Fibroblast of skin of abdomen (primary cell): ENCODE results near the gene CLCN7.
"Not testable (repeated sequence)": the region's sequence is repeated elsewhere in the genome, so short reads cannot be mapped to it uniquely, and the experiment has no call there.

Source experiments
- DNase-seq: peaks from one replicate; pipeline ENCODE4 v3.0.0-alpha.2; 2013

CLCN7 gene

DNA sequence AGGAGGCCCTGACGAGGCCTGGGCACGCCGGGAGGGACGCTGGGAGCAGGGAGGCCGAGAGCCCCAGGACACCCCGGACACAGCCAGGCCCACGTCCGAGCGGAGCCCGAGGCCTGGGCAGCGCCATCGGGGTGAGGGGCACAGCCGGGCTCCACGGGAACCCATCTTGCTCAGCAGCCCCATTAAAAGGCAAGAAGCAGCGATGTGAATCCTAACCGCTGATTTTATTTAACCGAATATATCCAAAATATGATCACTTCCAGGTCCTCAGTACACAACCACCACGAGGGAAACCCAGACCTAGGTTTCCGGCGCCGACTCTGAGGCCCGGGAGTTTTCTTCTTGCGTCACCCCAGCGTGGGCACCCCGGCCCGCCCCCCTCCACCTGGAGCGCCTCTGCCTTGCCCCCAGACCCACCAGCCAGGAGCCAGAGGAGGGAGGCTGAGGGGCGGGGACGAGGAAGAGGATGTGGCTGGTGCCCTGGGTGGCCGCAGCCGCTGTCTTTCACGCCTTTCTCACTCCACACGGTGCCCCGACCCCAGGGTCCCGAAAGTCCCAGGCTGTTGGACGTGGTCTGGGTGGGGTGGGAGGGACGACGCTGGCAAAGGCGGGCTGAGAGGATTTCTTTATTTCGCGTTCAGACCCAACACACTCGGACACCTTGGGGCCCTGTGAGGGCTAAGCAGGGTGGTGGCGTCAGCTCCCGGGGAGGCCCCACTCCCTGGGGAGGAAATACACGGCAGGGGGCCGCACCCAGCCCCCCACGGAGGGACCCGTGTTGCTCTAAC, 29.9 kb downstream of the CLCN7 start:
- no peak for DNase-seq

DNA sequence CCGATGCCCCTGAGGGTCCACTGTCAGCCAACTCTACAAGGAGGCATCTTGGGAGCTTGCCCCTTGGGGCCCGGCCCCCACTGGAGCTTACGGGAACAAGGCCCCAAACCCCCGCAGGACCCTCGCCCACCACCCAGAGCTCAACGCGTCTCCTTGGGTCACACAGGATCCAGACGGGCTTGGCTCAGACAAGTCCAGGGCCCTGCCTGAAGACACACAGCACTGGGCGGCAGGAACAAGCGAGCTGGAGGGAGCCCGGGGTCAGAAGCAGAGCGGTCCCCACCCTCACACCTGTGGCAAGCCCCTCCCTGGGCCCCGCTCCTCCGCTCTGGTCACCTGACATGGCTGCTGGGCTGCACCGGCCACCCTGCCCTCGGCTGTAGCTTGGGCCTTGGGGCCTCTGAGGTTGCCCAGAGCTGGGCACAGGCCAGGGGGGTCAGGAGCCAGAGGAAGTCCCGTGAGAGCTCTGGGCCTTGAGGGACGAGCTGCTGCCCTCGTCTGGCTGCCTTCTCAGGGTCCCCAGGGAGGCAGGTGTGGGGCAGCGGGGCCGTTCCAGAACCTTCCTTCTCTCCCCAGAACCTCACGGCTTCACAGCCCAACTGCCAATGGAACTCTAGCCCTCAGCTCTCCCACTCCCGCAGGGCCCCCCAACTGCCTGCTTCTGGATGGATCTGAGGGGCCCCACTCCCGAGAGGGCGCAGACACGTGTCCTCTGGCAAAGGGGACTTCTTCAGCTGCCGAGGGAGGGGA, 30.7 kb downstream of the CLCN7 start, which contains the start of gene CCDC154:
TSS of gene CCDC154 (minus strand) at position 577 of the 750 bp plus-strand sequence. CDS start at position 343, 234 bp downstream.
- DNase-seq, result no peak

DNA sequence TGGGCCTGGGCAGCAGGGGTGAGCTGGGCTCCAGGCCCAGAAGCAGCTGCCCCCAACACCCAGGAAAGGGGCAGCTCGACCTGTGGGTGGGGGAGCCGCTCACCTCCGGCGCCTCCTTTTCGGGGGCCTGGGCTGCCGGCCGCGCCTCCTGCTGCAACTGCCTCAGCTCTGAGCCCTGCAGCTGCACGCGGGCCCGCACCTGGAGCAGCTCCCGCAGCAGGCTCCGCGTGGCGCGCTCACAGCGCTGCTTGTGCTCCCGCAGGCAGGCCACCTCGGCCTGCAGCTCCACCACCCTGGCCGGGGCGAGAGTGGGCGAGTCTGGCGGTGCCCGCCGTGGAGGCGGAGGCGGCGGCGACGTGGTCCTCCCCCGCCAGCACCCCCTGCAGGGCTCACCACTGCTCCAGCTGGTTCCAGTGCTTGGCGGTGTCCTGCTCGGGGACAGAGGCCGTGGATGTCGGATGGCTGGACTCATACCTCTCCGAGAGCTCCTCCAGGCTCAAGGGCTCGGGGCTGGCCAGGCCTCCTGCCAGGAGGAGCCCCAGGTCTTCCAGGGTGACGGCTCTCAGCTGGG, 31.3 kb downstream of the CLCN7 start:
- DNase-seq, result no peak

DNA sequence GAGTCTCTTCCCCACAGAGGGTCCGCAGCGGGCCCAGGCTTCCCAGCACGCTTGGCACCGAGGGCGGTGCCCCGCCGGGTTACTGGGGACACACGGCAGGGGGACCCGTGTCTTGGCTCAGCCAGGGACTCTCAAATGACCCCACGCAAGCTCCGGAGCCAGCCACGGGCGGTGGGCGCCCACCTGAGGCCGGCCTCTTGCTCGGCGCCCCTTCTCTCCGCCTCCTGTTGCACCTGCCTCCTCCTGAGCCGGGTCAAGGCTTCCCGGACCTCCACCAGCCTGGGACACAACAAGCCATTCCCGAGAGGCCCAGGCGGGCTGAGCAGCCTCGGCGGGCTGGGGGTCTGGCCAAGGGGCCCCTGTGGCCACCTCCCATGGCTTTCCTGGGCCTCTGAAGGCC, 32.1 kb downstream of the CLCN7 start:
- no peak for DNase-seq

DNA sequence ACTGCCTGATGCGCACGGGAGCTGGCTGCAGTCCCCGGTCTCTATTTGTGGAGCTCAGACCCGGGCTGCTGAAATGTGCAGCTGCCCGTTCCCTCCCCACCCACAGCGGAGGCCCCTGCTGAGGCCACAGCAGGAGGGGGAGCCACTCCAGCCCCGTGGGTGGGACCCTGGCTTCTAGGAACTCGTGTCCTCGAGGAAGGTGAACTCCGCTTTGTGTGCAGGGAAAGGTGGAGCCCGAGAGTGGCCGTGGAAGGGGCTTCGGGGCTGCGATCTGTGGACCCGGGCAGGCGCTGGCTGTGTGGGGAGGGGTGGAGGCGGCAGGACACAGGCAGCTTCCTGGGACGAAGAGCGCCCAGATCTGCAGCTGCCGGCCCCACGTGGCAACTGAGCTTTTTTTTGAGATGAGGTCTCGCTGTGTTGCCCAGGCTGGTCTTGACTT, 33.4 kb downstream of the CLCN7 start:
- DNase-seq, result no peak

DNA sequence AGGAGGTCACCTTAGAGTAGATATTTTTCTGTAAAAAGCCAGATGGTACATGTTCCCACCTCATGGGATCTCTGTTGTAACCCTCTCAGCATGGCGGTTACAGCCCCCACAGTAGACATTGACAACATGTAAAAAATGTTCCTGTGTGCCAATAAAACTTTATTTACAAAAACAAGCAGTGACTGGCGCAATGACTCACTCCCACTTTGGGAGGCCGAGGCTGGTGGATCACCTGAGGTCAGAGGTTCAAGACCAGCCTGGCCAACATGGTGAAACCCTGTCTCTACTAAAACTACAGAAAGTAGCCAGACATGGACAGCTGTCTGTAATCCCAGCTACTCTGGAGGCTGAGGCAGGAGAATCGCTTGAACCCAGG, 35.1 kb downstream of the CLCN7 start:
- DNase-seq, result not testable (repeated sequence)

DNA sequence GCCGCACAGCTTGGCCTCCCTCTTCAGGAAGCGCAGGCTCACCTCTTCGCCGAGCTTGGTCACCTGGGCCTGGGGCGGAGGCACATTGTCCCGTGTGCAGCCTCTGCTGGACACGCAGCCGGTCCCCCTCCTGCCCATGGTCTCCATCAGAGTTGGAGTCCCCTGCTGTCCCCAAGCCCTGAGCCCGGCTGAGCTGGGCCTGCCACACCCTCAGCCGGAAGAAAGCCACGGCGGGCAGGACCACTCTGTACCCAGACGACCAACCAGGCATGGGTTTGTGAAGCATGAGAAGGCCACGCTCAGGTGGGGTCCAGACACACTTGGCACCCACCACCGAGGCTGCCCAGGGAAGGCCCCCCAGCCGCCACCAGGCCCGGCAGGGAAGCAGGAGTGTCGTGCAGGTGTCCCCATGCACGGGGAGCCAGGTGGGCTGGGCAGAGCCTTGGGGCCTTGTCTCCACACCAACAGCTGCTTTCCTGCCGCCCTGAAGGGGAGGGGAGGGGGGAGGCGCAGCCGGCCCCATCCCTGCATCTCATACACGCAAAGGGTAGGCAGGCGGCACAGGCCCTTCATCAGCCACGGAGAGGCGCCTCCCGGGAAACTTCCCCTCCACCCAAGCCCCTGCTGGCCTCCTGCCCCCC, 35.6 kb downstream of the CLCN7 start:
- DNase-seq, result no peak

DNA sequence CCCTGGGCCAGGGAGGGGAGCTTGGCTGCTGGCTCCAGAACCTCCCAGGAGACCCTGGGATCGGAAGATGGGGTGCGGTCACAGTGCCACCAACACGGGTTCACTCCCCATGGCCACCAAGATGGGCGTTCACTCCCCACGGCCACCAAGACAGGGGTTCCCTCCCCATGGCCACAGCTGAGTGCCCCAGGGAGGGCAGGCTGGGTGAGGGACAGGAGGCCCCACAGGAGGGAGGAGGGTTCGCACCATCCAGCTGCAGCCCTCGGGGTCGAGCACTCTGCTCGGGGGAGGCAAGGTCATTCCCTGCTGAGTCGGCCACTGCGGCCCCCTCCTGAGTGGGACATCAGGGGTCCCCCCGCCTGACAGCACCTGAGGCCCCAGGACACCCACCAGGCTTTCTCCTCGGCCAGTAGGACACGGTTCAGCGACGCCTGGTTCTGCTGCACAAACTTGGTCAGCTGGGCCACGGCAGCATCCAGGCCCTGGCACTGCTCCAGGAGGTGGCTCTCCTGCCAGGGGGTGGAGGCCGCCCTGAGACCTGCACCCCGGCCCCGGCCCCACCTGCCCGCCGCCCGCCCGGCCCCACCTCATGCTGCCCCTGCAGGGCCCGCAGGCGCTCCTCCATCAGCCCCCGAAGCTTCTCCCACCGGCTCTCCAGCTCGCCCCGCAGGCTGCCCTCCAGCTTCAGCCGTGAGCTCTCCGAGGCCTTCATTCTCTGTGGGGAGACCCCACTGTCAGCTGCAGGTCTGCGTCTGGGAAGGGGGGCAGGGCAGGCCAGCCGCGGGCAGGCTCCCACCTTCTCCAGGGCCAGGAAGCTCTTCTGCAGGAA, 36.4 kb downstream of the CLCN7 start:
- no peak for DNase-seq

DNA sequence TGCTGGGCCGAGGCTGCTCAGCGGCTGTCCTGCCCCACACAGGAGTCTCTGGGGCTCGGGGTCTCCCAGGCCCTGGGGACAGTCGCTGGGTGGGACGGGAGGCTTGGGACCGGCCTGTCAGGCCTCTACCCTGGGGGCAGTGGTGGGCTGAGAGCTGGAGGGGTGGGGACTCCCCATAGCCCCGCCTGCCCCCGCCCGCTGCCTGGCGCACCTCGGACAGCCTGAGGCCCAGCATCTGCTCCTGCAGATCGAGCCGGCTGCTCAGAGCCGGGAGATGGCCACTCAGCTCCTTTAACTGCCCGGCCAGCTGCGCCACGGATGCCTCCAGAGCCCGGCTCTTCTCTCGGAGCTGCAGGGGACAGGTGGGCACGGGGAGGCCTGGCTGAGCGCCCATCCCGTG, 37.2 kb downstream of the CLCN7 start:
- no peak for DNase-seq

DNA sequence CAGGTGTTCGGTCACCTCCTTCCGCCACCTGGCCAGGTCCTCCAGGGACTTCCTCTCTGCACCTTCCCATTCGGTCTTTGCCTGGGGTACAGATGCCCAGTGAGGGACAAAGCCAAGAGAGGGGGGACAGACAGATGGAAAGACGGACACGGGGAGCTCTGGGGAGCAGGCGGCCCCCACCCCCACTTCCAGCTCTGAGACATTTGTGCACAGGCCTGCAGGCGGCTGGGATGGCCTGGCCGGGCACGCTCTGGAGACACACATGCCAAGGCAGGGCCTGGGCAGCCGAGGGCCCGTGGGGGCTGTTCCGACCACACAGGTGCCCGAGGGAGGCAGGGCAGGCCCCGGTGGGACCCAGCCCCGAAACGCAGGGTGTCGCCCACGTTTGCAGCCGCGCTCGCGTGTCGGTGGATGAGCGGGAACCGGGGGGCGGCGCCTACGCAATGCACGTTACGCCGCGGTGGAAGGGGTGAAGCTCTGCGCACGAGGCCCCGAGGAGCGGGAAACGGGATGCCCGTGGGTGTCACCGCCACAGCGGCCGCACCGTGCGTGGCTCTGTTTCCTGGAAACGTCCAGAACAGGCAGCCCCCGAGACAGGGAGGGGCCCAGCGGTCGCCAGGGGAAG, 38.0 kb downstream of the CLCN7 start:
- DNase-seq, result no peak

DNA sequence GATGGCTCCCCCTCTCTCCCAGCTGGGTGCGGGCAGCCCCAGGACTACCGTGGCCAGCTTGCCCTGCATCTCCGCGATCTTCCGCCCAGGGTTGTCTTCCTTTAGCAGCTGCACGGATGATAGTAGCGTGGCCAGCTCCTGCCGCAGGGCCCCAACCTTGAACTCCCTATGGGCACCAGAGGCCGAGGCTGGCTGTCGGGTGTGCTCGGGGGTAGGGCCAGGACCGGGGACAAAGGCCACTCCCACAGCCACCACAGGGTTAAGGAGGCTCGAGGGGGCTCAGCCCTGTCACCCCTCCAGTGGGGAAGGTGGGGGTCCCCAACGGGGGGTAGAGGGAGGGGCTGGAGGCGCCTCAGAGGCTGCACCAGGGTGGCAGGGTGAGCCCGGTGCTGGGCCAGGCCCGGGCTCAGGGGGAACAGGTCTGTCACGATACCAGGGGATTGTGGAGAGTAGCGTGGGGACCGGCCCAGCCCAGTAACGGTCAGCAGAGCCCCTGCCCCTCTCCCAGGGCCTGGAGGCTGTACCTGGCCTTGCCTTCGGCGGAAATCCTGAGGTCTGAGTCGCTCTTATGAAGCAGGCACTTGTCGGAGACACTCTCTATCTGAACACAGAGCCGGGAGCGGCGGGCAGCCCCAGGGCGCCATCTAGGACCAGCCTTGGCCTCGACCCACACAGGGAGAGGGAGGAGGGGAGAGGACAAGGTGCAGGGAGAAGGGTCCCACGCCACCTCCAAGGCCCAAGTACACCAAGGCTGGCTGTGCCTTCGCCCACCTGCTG, 38.7 kb downstream of the CLCN7 start:
- DNase-seq, result no peak

DNA sequence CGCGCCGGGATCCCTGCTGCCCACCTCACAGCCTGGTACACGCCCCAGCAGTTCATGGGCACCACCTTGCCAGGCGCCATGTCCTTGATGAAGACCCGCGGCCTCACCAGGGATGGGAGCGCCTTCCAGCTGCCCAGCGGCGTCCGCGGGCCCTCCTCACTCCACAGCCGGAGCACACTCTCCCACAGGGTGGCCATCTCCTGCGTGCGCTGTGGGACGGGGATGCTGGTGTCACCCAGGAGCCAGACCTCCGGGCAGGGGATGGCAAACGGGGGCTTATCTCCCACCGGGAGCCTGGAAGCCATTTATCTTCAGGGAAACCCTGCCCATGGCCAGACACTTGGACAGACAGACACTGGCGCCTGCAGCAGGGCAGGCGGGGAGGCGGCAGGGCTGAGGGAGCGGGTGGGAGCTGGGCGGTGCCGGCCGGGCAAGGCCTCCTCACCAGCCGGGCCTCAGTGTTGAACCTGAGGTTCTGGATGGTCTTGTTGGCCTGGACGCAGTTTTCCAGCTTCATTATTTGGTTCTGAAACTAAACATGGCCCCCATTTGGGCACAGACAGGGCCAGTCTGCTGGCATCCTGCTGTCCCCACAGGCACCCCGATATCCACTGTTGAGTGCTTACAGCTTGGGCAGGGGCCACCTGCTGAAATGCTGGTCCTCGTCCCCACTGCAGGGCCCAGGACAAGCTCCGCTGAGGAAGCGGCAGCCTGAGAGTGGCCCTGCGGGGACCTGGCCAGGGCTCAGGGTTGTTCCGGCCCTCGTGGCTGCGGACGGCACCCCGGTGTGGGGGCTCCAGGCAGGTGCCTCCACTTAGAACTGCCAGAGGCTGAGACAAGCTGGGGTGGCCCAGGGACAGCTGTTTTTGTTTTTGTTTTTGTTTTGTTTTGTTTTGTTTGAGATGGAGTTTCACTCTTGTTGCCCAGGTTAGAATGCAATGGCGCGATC, 39.9 kb downstream of the CLCN7 start:
- DNase-seq, result no peak

DNA sequence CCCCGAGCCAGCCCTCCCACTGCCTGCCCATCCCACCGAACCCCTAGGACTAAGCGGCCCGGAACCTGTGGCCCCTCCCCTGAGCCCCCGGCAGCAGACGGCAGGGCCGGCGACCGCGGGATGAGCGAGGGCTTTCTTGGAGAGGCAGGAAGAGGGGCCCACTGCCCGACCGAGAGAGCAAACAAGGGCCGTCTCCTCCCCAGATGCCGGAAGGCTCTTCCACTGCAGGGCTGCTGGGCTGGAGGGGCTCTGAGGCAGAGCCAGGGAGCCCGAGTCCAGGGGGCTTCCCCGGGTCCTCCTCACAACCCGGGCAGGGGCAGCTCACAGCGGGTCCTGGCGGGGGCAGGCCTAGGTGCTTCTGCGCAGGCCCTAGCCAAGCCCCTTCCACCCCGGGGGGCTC, 41.1 kb downstream of the CLCN7 start:
- no peak for DNase-seq

DNA sequence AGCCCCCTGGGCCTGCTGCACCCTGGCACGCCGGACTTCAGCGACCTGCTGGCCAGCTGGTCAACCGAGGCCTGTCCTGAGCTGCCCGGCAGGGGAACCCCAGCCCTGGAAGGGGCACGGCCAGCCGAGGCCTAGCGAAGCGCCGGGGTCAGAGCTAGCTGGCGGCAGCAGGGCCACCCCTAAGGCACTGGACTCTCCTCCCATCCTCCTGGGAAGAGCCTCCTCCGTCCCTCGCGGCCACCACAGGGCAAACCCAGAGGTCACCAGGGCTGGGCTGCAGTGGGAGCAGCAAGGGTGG, 41.6 kb downstream of the CLCN7 start:
- no peak for DNase-seq

DNA sequence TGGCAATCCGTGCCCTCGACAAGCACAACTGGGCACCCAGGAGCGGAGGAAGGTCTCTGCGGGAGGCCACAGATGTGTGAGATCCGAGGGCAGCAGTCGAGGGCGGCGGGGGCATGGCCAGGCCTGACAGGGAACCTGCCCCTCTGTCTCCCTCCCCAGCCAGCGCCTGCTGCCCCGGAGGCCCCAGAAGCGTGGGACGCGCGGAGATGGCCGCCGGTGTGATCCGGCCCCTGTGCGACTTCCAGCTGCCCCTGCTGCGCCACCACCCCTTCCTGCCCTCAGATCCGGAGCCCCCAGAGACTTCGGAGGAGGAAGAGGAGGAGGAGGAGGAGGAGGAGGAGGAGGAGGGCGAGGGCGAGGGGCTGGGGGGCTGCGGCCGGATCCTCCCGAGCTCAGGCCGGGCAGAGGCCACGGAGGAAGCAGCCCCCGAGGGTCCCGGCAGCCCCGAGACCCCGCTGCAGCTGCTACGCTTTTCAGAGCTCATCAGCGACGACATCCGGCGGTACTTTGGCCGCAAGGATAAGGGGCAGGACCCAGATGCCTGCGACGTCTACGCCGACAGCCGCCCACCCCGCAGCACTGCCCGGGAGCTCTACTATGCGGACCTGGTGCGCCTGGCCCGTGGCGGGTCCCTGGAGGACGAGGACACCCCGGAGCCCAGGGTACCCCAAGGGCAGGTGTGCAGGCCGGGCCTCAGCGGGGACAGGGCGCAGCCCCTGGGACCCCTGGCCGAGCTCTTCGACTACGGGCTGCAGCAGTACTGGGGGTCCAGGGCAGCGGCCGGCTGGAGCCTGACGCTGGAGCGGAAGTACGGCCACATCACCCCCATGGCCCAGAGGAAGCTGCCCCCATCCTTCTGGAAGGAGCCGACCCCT, 42.2 kb downstream of the CLCN7 start:
- no peak for DNase-seq

DNA sequence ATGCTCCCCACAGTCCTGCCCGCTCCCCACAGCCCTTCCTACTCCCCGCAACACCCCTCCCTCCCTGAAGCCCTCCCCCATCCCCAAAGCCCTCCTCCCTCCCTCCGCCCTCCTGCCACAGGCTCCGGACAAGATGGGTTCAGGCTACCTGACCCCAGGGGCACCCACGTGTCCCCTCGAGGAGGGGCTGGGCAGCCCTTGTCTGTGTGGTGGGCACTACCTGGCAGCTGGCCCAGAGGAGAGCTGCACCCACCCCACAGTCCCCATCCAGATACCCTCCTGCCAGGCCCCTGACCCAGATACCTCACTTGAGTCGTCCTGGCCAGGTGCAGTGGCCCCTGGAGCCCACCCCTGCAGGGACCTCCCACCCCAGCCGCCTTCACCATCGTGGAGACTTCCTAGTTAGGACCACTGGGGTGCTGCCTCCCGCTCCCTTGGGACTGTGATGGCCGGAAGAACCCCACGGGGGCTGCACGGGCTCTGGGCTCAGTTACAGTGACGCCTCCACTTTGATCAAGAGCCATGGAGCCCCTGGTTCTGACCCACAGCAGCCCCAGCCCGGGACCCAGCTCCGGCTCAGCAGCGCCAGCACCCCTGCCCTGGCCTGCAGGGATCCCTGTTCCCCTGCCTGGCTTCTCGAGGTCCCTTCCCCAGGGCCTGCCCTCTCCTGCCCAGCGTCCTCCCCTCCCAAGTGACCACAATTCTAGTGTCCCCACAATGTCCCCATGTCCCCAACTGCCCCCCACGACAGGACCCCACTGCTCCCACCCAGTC, 43.1 kb downstream of the CLCN7 start:
- no peak for DNase-seq

DNA sequence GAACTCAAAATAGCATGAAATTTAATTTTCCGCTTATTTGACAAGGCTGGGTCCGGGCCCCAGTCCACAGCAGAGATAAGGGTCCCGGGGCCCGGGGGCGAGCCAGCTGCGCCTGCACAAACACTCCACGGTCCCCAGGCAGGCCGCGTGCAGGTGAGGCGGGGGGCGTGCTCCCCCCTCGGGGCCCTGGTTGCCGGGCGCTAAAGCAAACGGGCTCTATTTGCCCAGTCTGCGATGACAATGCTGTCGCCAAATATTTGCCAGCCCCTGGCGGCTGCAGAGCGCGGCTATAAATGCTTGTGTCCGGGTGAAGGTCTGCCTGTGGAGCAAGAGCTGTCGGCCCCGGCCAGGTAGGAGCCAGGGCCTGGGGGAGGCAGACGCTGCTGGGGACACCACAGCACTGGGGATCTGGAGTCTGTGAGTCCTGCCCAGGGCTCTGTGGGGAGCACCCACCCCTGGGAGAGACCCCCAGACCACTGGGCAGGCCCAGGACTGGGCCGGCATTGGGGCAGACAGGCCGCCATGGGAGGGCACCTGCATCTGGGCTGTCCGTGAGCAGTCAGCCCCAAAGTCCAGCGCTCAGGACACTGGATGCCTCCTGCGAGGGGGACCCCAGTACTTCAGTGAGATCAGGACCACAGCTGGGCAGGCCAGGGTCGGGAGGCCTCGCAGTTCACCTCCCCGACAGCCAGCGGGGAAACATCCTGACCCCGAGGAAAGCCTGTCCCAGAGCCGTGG, 43.9 kb downstream of the CLCN7 start, which contains the start of gene PERCC1:
TSS of gene PERCC1 (plus strand) at position 320 of the 738 bp plus-strand sequence. CDS start 1,516 bp downstream, outside the sequence.
- no peak for DNase-seq
